Gastrocnemius medialis (tissue), 4 donors: Measurements from ENCODE around the gene PER3.

ENCODE experiments used
- POLR2A ChIP-seq, 2 donors: fragments of 450-650 bp; IDR thresholded peaks; one replicate each; pipeline ENCODE4 v1.6.1; 2017; ENCODE audit warnings: antibody characterized with exemption in 2 of 2, mild to moderate bottlenecking in 2 of 2, moderate library complexity in 2 of 2
- TF ChIP-seq, protein P1 (sequence below), 5 experiments: fragments of 450-650 bp in 3 of 5; fragments of 200-600 bp in 2 of 5; sonication (generic) in 2 of 5; IDR thresholded peaks in 4 of 5; conservative IDR thresholded peaks in 1 of 5; 1 replicate in 4 of 5; 2 replicates in 1 of 5; pipeline ENCODE4 v1.5.1; 2016 to 2019; ENCODE audit warnings: antibody characterized with exemption in 5 of 5, mild to moderate bottlenecking in 3 of 5, moderate library complexity in 3 of 5

- no peak for TF ChIP-seq POLR2A (IDR thresholded peaks at IDR 0.05)
- TF ChIP-seq, protein P1, sequence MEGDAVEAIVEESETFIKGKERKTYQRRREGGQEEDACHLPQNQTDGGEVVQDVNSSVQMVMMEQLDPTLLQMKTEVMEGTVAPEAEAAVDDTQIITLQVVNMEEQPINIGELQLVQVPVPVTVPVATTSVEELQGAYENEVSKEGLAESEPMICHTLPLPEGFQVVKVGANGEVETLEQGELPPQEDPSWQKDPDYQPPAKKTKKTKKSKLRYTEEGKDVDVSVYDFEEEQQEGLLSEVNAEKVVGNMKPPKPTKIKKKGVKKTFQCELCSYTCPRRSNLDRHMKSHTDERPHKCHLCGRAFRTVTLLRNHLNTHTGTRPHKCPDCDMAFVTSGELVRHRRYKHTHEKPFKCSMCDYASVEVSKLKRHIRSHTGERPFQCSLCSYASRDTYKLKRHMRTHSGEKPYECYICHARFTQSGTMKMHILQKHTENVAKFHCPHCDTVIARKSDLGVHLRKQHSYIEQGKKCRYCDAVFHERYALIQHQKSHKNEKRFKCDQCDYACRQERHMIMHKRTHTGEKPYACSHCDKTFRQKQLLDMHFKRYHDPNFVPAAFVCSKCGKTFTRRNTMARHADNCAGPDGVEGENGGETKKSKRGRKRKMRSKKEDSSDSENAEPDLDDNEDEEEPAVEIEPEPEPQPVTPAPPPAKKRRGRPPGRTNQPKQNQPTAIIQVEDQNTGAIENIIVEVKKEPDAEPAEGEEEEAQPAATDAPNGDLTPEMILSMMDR (IDR thresholded peaks at IDR 0.05 in 4 of 5, conservative IDR thresholded peaks at IDR 0.05 in 1 of 5): no peak
These were observed 66.7 kb downstream of the PER3 start for GRCh38 chr1:7850786-7851185.
